Measurements from ENCODE around the gene DLEC1. TPM values are rescaled to one million over a fixed set of nuclear protein-coding genes. Genes with fewer than 3 reads are reported as not detected.
A peak's percentile ranks its signal among the peaks of the same experiment; 100 is the strongest.

DLEC1 gene
- total and polyA plus RNA-seq, 9 of the 15 experiments (the other 6 are each of a cell fraction or from before 2014, with no cell fraction given): 0.07 to 0.08 TPM; not detected in 7

- peak; percentile 95 to 99 (median 98) for TF ChIP-seq CTCF (IDR thresholded peaks at IDR 0.05 in 2 of 3, conservative IDR thresholded peaks at IDR 0.05 in 1 of 3; ENCODE audit: insufficient read depth in 2 of 3, low read depth in 1 of 3, low read length in 3 of 3)
- TF ChIP-seq PPARD (CRISPR knock-in tag; IDR thresholded peaks at IDR 0.05): no peak
- TF ChIP-seq ASH1L (IDR thresholded peaks at IDR 0.05; ENCODE audit: borderline replicate concordance, low read depth, partially characterized antibody): peak; percentile 37
- peak; percentile 97 for TF ChIP-seq RAD51 (IDR thresholded peaks at IDR 0.05; ENCODE audit: borderline replicate concordance, low read depth)
- peak; percentile 49 to 92 for TF ChIP-seq ARNT (IDR thresholded peaks at IDR 0.05)
- no peak for TF ChIP-seq IFI16 (CRISPR knock-in tag; IDR thresholded peaks at IDR 0.05)
- TF ChIP-seq TAF7 (tag; IDR thresholded peaks at IDR 0.05): 0 out of 2 replicates have a peak, but pooled peaks have one; percentile 4
- no peak for TF ChIP-seq SAFB (IDR thresholded peaks at IDR 0.05; ENCODE audit: borderline replicate concordance, low read depth, low read length)
- no peak for TF ChIP-seq MCM5 (IDR thresholded peaks at IDR 0.05; ENCODE audit: low read depth)
- TF ChIP-seq NR4A1 (CRISPR knock-in tag; IDR thresholded peaks at IDR 0.05): no peak
- no peak for TF ChIP-seq NR4A1 (tag; IDR thresholded peaks at IDR 0.05)
- no peak for TF ChIP-seq SRSF9 (IDR thresholded peaks at IDR 0.05; ENCODE audit: borderline replicate concordance, low read depth, low read length)
- TF ChIP-seq RNF2 (IDR thresholded peaks at IDR 0.05): 0 out of 2 replicates have a peak, but pooled peaks have one; percentile 42
- peak; percentile 50; the same call in 1 of the 2 replicates for TF ChIP-seq NR2C1 (IDR thresholded peaks at IDR 0.05)
- no peak for TF ChIP-seq NR2C1 (tag; IDR thresholded peaks at IDR 0.05)
- no peak for TF ChIP-seq ZBTB8A (IDR thresholded peaks at IDR 0.05; ENCODE audit: partially characterized antibody)
- peak; percentile 99 for TF ChIP-seq MITF (IDR thresholded peaks at IDR 0.05)
- peak; percentile 93 for TF ChIP-seq CREM (IDR thresholded peaks at IDR 0.05; ENCODE audit: low read depth)
- TF ChIP-seq MXI1 (IDR thresholded peaks at IDR 0.05; ENCODE audit: low read depth, low read length): peak; percentile 97
- TF ChIP-seq NKRF (IDR thresholded peaks at IDR 0.05; ENCODE audit: borderline replicate concordance): peak; percentile 55; the same call in 1 of the 2 replicates
- no peak for TF ChIP-seq NCOA2 (IDR thresholded peaks at IDR 0.05; ENCODE audit: partially characterized antibody in 2 of 2)
- 0 out of 2 replicates have a peak, but pooled peaks have one; percentile 12 for TF ChIP-seq DEAF1 (CRISPR knock-in tag; IDR thresholded peaks at IDR 0.05)
- TF ChIP-seq ARID1B (IDR thresholded peaks at IDR 0.05): peak; percentile 70
Observed at GRCh38 chr3:37996785-37997301, 42.2 kb upstream of the DLEC1 start (continued).
